Mesenchymal stem cell (in vitro differentiated cells and primary cell): Measurements from ENCODE around the gene NTN1.

Experiments used
- DNase-seq: peaks from one replicate; pipeline ENCODE4 v3.0.0-alpha.2; 2013
- H2AFZ ChIP-seq: one replicate; pipeline ENCODE4 v1.6.1; 2013; ENCODE audit warnings: low read depth, mild to moderate bottlenecking, control low read depth, inconsistent platforms, low read length, moderate library complexity
- H2AK5ac ChIP-seq: 2 replicates; pipeline ENCODE4 v1.6.1; 2013; ENCODE audit warnings: low read length, moderate library complexity, mild to moderate bottlenecking, inconsistent platforms; ENCODE audit not compliant: severe bottlenecking
- H2BK120ac ChIP-seq: one replicate; pipeline ENCODE4 v1.6.1; 2013; ENCODE audit warnings: low read depth, mild to moderate bottlenecking, inconsistent platforms, low read length, moderate library complexity
- H2BK12ac ChIP-seq, 2 experiments: one replicate each; pipeline ENCODE4 v1.6.1; 2013; ENCODE audit warnings: inconsistent platforms in 2 of 2, low read length in 2 of 2, mild to moderate bottlenecking in 2 of 2, moderate library complexity in 2 of 2, control low read depth in 1 of 2
- H2BK15ac ChIP-seq: one replicate; pipeline ENCODE4 v1.6.1; 2013; ENCODE audit warnings: mild to moderate bottlenecking, low read depth, inconsistent platforms; ENCODE audit not compliant: poor library complexity, severe bottlenecking
- H2BK5ac ChIP-seq: 2 replicates; pipeline ENCODE4 v1.6.1; 2013; ENCODE audit warnings: low read depth, mild to moderate bottlenecking, low read length, control low read depth, inconsistent platforms; ENCODE audit not compliant: poor library complexity, severe bottlenecking
- H3K14ac ChIP-seq, 2 experiments: one replicate each; pipeline ENCODE4 v1.6.1; 2013; ENCODE audit warnings: inconsistent platforms in 2 of 2, low read length in 2 of 2, control low read depth in 1 of 2, mild to moderate bottlenecking in 1 of 2, moderate library complexity in 1 of 2
- H3K18ac ChIP-seq, 2 experiments: one replicate each; pipeline ENCODE4 v1.6.1; 2013; ENCODE audit warnings: inconsistent platforms in 2 of 2, low read length in 2 of 2, control low read depth in 1 of 2, low read depth in 1 of 2, mild to moderate bottlenecking in 1 of 2
- H3K23ac ChIP-seq, 2 experiments: one replicate each; pipeline ENCODE4 v1.6.1; 2013; ENCODE audit warnings: inconsistent platforms in 2 of 2, low read length in 2 of 2, mild to moderate bottlenecking in 2 of 2, moderate library complexity in 2 of 2, control low read depth in 1 of 2
- H3K27ac ChIP-seq: 2 replicates; pipeline ENCODE4 v1.5.1; 2013; ENCODE audit warnings: mild to moderate bottlenecking, moderate library complexity, low read length, control low read depth, inconsistent platforms; ENCODE audit not compliant: poor library complexity, severe bottlenecking
- H3K27me3 ChIP-seq, 2 experiments: 2 replicates each; pipeline versions ENCODE4 v1.6.1 to v1.7.0; 2013; ENCODE audit warnings: low read length in 2 of 2, mild to moderate bottlenecking in 2 of 2, moderate library complexity in 2 of 2, control low read depth in 1 of 2, inconsistent platforms in 1 of 2; ENCODE audit not compliant: control insufficient read depth in 1 of 2, insufficient read depth in 1 of 2
- H3K36me3 ChIP-seq, 2 experiments: 2 replicates each; pipeline versions ENCODE4 v1.6.1 to v1.7.0; 2013; ENCODE audit warnings: low read length in 2 of 2, control low read depth in 1 of 2, inconsistent platforms in 1 of 2, low read depth in 1 of 2, mild to moderate bottlenecking in 1 of 2; ENCODE audit not compliant: insufficient read depth in 2 of 2, control insufficient read depth in 1 of 2
- H3K4ac ChIP-seq, 2 experiments: one replicate each; pipeline ENCODE4 v1.6.1; 2013; ENCODE audit warnings: inconsistent platforms in 2 of 2, low read length in 2 of 2, mild to moderate bottlenecking in 2 of 2, moderate library complexity in 2 of 2, control low read depth in 1 of 2, low read depth in 1 of 2
- H3K4me1 ChIP-seq: 2 replicates; pipeline ENCODE4 v1.6.1; 2013; ENCODE audit warnings: low read depth, low read length, control low read depth; ENCODE audit not compliant: control insufficient read depth, insufficient read depth
- H3K4me2 ChIP-seq: 2 replicates; pipeline ENCODE4 v1.6.1; 2013; ENCODE audit warnings: low read length, mild to moderate bottlenecking, inconsistent platforms; ENCODE audit not compliant: poor library complexity, severe bottlenecking
- H3K4me3 ChIP-seq, 2 experiments: 2 replicates each; pipeline versions ENCODE4 v1.5.1 to v1.7.0; 2013; ENCODE audit warnings: low read length in 2 of 2, mild to moderate bottlenecking in 2 of 2, control low read depth in 1 of 2, low read depth in 1 of 2; ENCODE audit not compliant: insufficient read depth in 1 of 2
- H3K79me1 ChIP-seq: replicated peaks from 2 replicates; pipeline ENCODE4 v1.6.1; 2013; ENCODE audit warnings: mild to moderate bottlenecking, control low read depth, low read length, inconsistent platforms; ENCODE audit not compliant: poor library complexity, severe bottlenecking
- H3K9ac ChIP-seq: 2 replicates; pipeline ENCODE4 v1.7.0; 2013; ENCODE audit warnings: mild to moderate bottlenecking, low read length, moderate library complexity
- H3K9me3 ChIP-seq: 2 replicates; pipeline ENCODE4 v1.7.0; 2013; ENCODE audit warnings: mild to moderate bottlenecking, low read length; ENCODE audit not compliant: control insufficient read depth
- H4K8ac ChIP-seq: one replicate; pipeline ENCODE4 v1.6.1; 2013; ENCODE audit warnings: inconsistent platforms, mild to moderate bottlenecking, low read length, moderate library complexity
- H4K91ac ChIP-seq: one replicate; pipeline ENCODE4 v1.6.1; 2013; ENCODE audit warnings: mild to moderate bottlenecking, low read length, inconsistent platforms
- WGBS: methylation state at CpG from one replicate; pipeline ENCODE4 v1.1.7; 2013; ENCODE audit warnings: mixed read lengths; 5-methylcytosine and 5-hydroxymethylcytosine counted together

NTN1 gene

DNA sequence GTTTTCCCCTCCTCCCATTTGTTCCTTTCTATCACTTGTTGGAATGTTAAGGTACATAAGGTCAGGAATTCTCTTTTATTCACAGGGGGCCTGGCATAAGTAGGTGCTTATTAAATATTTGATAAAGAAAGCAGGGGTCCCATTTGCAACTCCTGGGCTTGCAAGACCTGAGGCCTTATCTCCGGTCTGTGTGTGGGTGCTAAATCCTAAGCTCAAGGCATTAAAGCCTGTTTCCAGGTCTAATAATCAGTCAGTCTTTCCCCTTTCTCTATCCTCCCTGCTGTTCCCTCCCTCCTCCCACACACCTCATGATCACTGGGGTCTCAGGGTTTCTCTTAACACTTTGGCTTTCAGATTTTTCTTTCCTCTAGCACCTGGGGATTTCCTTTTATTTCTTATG lies 17.1 kb downstream of the NTN1 start:
- Histone ChIP-seq H3K36me3 (no peaks in the 10 kb centered on the region), H3K79me1 (no peaks in the 10 kb centered on the region), H3K4me1 (no peaks in the 10 kb centered on the region), H3K9ac (no peak overlapping the region), H4K8ac (no peak overlapping the region), H2BK12ac (no peak overlapping the region), H3K9me3 (peaks cover 20% of the 10 kb centered on the region), H3K23ac (no peak overlapping the region), H3K4ac (no peak overlapping the region), H3K4me2 (no peak overlapping the region), H2BK15ac (no peak overlapping the region), H3K18ac (no peak overlapping the region), H2AFZ (no peak overlapping the region), H3K27ac (no peak overlapping the region), H2BK120ac (no peak overlapping the region), H2AK5ac (no peak overlapping the region), H4K91ac (no peak overlapping the region), H3K27me3 (no peaks in the 10 kb centered on the region), H2BK5ac (no peak overlapping the region), H3K4me3 (no peak overlapping the region), H3K14ac (no peak overlapping the region)
- 48% methylated on average over 1 of the region's 1 CpG for WGBS
- DNase-seq, result no peak

DNA sequence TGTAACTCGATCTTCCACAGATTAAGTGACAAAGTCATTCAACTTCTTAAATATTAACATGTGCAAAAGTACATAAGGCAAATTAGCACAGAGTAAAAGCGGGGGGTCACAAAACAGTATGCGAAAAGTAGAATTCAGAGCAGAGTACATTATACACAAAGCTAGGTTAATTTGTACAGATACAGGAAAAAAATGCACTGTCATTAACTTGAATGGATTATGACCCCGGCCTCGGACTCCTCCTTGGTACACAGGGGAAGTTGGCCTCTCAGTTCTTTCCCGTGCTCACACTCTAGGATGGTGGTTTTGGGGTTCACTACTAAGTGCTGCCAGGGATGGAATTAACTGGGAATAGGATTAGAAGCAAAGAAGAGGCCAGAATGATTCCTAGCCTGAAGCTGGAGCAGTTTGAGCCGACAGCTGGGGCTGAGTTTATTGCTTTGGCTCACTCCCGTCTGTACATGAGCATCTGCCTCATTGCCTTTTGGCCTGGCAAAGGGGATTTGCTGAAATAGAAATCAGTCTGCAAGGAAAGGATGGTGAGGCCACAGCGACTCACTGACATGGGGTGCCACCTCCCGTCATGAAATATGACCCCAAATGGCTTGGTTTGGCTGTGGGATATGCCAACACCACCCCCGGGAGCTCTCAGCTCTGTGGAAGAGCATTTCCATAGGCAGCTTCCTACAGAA lies 23.6 kb downstream of the NTN1 start:
- no peak for DNase-seq
- Histone ChIP-seq H3K4me2 (no peak overlapping the region), H3K9me3 (peaks cover 11% of the 10 kb centered on the region), H2BK12ac (no peak overlapping the region), H3K23ac (no peak overlapping the region), H2BK15ac (no peak overlapping the region), H3K4me3 (no peak overlapping the region), H3K79me1 (no peaks in the 10 kb centered on the region), H2AFZ (no peak overlapping the region), H4K8ac (no peak overlapping the region), H2BK5ac (no peak overlapping the region), H3K27me3 (no peaks in the 10 kb centered on the region), H3K36me3 (no peaks in the 10 kb centered on the region), H3K27ac (no peak overlapping the region), H3K14ac (no peak overlapping the region), H3K18ac (no peak overlapping the region), H2AK5ac (no peak overlapping the region), H2BK120ac (no peak overlapping the region), H3K4me1 (no peaks in the 10 kb centered on the region), H3K9ac (no peak overlapping the region), H4K91ac (no peak overlapping the region), H3K4ac (no peak overlapping the region)
- 63% methylated on average over 11 of the region's 11 CpGs for WGBS

DNA sequence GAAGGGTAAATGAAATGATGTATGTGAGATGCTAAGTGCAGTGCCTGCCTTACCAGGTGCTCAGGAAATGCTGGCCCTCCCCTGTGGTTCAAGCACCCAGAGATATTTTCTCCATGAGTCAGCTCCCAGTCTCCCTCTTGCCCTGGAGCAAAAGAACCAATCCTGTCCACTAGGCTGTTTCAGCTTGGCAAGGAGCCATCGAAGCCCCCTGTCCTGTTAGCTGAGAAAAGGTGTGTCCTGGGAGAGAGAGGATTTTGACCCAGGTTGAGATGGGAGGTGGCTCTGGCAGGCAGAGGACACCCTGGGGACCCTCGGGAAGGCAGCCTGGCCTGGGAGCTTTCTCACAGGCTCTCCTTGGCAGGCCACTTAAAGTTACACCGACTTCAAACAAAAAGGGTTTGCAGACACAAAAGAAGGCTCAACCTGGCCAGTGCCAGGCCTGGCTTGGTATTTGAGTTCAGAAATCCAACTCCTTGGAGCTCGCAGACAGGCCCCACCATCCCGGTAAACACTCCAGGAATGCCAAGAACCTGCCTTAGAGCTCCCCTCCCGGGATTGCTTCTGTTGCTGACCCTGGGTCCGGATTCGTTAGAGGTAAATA lies 29.6 kb downstream of the NTN1 start:
- Histone ChIP-seq H2BK120ac (no peak overlapping the region), H3K14ac (no peak overlapping the region), H3K23ac (no peak overlapping the region), H3K4ac (no peak overlapping the region), H2BK15ac (no peak overlapping the region), H3K27me3 (peaks cover 0 to 13% of the 10 kb centered on the region in 2 experiments), H4K91ac (no peak overlapping the region), H2AFZ (no peak overlapping the region), H3K36me3 (no peaks in the 10 kb centered on the region), H3K4me1 (peaks cover 4% of the 10 kb centered on the region), H4K8ac (no peak overlapping the region), H3K9ac (no peak overlapping the region), H3K79me1 (no peaks in the 10 kb centered on the region), H2BK12ac (no peak overlapping the region), H2BK5ac (no peak overlapping the region), H3K4me3 (no peak overlapping the region), H3K9me3 (peaks cover 3% of the 10 kb centered on the region), H3K18ac (no peak overlapping the region), H3K27ac (peak overlapping the region; percentile 34), H2AK5ac (no peak overlapping the region), H3K4me2 (no peak overlapping the region)
- no peak for DNase-seq
- 70% methylated on average over 8 of the region's 8 CpGs for WGBS

DNA sequence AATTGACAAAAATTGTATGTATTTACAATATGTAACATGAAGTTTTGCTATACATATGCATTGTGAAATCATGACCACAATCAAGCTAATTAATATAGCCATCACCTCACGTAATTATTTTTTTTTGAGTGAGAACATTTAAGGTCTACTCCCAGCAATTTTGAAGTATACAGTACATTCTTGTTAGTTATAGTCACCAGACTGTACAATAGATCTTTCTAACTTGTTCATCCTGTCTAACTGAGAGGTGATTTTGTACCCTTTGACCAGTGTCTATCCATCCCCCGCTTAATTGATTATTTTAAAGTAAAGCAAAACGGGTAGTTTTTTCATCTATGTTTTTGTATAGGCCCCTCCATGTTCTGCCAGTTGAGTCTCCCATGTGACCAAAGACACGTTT lies 30.3 kb downstream of the NTN1 start:
- Histone ChIP-seq H4K91ac (no peak overlapping the region), H3K79me1 (no peaks in the 10 kb centered on the region), H2AK5ac (no peak overlapping the region), H2BK120ac (no peak overlapping the region), H2BK15ac (no peak overlapping the region), H3K4ac (no peak overlapping the region), H3K4me2 (no peak overlapping the region), H3K18ac (no peak overlapping the region), H3K27ac (no peak overlapping the region), H3K27me3 (peaks cover 0 to 13% of the 10 kb centered on the region in 2 experiments), H2AFZ (no peak overlapping the region), H3K4me1 (peaks cover 4% of the 10 kb centered on the region), H4K8ac (no peak overlapping the region), H3K23ac (no peak overlapping the region), H3K9me3 (peaks cover 3% of the 10 kb centered on the region), H3K36me3 (no peaks in the 10 kb centered on the region), H3K4me3 (no peak overlapping the region), H3K9ac (no peak overlapping the region), H2BK5ac (no peak overlapping the region), H3K14ac (no peak overlapping the region), H2BK12ac (no peak overlapping the region)
- DNase-seq, result no peak
- WGBS, result 85% methylated on average over 3 of the region's 4 CpGs
